ENCODE data around the gene HECTD4.
"Not testable (repeated sequence)": the region's sequence is repeated elsewhere in the genome, so short reads cannot be mapped to it uniquely, and the experiment has no call there.

Gene HECTD4

DNA sequence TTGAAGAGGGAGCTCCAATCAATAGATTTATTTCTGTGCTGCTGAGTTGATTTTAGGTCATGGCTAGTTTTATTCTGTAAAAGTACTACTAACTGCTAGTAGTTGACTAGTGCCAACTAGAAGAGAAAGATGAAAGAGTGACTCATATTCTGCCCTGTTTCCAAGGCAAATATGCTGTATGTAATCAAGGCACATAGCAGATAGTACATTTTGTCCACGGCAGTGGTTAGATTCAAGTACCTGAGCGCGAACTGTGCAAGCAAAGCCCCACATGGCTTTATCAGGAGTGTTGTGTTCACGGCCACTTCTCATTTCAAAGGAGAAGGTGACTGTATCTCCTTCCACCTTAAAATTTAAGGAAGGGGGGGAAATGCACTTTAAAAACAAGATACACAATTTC is 130.0 kb downstream of the HECTD4 start:
- DNase-seq = no peak

DNA sequence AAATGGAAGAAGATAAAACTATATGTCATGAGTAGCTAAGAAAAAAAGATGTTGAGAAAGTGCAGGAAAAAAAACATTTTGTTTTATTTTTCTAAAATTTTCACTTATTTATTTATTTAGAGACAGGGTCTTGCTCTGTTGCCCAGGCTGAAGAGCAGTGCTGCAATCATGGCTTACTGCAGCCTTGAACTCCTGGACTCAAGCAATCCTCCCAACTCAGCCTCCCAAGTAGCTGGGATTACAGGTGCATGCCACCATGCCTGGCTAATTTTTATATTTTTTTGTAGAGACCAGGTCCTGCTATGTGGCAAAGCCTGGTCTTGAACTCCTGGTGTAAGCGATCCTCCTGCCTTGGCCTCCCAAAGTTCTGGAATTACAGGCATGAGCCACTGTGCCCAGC is 137.3 kb downstream of the HECTD4 start:
- DNase-seq = not testable (repeated sequence)

- DNase-seq = no peak
Observed at GRCh38 chr12:112243255-112244110, 138.7 kb downstream of the HECTD4 start.

DNA sequence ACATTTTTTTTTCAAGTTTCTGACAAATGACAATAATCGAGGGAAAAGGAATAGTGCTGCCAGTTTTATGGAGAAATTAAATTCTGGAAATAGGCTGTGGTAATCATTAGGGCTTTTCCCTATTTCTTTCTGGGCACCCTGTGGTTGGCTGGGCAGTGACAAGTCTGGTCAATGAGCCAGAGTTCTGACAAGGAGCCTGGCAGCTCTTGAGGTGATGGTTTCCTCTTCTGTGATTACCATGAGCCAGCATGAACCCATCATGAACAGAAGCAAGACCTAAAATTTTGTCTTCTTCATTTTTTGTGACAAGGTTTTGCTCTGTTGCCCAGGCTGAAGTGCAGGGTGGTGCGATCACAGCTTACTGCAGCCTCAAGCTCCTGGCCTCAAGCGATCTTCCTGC is 141.1 kb downstream of the HECTD4 start:
- no peak for DNase-seq

GRCh38 chr12:112239881-112240280 is 142.3 kb downstream of the HECTD4 start:
- DNase-seq = no peak

DNA sequence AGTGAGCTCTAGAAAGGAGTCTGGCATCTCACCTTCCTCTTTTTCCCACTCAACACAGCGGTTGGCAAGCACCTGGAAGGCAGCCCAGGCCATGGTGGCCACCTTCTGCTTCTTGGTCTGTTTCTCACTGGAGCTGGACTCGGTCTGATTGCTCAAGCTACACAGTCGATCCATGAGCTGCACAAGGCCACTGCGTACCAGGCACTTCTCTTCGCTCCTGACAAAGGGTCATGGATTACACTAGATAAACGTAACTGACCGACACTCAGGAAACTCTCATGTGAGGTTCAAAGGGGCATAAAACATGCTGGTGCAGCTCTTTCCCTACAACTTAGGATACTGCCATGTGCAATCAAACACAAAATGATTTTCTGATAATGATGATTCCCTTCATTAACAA is 143.2 kb downstream of the HECTD4 start:
- DNase-seq = no peak

DNA sequence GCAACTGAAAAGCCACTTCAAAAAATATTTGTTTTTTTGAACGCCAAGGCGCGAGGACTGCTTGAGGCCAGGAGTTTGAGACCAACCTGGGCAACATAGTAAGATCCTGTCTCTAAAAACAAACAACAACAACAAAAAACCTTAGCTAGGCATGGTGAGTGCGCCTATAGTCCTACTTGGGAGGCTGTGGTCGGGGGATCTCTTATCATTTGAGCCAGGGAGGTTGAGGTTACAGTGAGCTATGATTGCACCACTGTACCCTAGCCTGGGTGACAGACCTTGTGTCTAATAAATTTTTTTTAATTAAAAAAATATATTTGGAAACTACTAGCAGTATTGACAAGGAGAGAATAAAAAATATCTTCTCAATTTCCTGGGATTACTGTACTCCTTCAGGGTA is 143.8 kb downstream of the HECTD4 start:
- DNase-seq = no peak

DNA sequence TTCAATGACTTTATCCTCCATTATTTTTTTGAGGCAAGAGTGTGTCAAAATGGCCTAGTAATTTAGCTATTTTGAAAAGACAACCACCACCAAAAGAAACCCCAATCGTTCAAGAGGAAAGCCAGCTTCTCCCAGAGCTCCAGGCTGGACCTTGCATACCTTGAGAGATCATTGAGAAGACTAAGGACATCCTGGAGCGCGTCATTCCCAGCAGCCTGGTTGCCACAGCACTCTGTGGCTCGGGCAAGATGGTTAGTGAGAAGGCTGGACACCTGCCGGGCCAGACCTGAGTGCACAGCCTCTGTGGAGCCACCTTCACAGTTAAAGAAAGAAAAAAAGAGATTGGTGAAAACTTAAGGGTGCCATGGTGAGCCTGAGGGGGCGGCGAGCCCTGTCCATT is 145.4 kb downstream of the HECTD4 start:
- DNase-seq = no peak

GRCh38 chr12:112236386-112236785 is 145.8 kb downstream of the HECTD4 start:
- DNase-seq = no peak

DNA sequence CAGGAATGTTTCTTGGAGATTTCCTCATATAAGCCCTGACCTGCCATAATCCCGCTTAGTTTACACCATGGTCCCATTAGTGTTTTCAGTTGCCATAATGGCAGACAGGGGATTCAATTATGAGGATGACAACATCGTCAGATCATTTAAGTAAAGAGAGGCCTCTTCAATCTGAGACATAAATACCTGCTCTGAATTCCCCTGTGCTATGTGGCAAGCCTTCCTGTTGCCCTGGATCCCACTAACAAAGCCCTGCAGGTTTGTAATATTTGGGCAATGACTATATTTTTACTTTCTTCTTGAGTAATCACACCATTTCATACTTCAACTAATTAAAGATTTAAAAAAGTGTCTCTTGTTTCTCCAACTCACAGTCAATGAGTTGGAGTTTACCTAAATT is 147.9 kb downstream of the HECTD4 start:
- DNase-seq = no peak

GRCh38 chr12:112233242-112233641 is 149.0 kb downstream of the HECTD4 start:
- no peak for DNase-seq

- no peak for DNase-seq
Observed at GRCh38 chr12:112230136-112230535, 152.1 kb downstream of the HECTD4 start.

- no peak for DNase-seq
Observed at GRCh38 chr12:112226768-112227167, 155.5 kb downstream of the HECTD4 start.

DNA sequence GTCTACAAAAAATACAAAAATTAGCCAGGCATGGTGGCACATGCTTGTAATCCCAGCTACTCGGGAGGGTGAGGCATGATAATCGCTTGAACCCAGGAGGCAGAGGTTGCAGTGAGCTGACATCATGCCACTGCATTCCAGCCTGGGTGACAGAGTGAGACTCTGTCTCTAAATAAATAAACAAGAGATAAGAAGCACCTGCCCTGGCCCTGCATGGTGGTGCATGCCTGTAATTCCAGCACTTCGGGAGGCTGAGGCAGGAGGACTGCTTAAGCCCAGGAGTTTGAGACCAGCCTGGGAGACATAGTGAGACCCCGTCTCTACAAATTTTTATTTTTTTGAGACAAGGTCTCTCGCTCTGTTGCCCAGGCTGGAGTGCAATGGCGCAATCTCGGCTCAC is 161.6 kb downstream of the HECTD4 start:
- not testable (repeated sequence) for DNase-seq

DNA sequence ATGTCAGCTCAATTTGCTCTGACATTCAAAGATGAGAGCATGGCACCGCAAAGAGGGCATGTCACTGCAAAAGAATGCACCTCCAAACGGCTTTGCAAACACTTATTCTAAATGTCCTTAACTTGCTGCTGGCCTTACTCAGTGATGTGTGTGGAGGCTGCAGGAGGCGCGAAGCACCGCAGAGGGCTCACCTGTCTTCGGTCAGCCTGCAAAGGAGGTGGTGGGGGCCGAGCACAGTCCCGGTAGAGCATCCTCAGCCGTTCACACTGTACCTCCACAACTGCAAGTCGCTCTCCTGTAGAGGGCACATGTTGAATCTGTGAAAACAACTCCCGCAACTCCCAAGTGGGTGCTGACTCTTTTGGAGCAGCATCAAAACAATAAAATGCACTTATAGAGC is 163.0 kb downstream of the HECTD4 start:
- no peak for DNase-seq

- no peak for DNase-seq
Observed at GRCh38 chr12:112218150-112218549, 164.1 kb downstream of the HECTD4 start.

DNA sequence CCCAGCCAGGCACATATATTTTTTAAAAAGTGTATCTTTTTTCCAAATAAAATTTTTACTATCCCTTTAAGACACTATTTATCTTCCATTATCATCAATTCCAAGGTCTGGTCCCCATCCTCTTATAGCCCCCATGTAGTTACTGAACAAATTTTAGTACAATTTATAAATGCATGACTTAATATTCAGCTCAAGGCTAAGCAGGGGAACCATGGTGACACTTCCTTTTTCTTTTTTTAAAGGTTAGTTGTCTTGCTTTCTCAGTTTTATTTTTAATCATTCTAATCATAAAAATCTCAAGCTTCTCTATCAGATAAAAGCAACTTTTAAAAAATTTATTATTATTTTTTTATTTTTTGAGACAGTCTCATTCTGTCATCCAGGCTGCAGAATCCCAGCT is 164.6 kb downstream of the HECTD4 start:
- no peak for DNase-seq

GRCh38 chr12:112216223-112216622 is 166.0 kb downstream of the HECTD4 start:
- DNase-seq = no peak

DNA sequence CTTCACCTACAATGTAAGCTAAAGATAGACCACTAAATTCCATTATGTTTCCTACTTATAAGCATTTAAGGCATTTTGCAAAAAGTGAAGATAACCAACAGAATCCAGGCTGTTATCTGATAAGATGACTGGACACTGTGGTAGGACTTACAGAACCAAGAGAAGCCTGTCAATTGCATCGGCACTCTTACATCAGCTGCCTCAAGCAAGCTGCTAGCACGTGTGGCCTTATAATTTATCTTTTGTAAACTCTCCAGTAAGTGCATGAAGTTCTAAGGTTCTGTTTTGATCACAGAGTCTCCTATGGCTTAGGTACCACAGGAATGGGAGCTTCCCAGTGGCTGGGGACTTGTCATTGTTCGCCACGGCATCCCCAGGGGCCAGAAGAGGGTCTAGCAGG is 168.2 kb downstream of the HECTD4 start:
- DNase-seq = no peak

GRCh38 chr12:112208301-112208910 is 173.8 kb downstream of the HECTD4 start:
- DNase-seq = no peak

- DNase-seq = no peak
Observed at GRCh38 chr12:112207397-112207924, 174.8 kb downstream of the HECTD4 start.

- DNase-seq = no peak
Observed at GRCh38 chr12:112206944-112207343, 175.3 kb downstream of the HECTD4 start.

DNA sequence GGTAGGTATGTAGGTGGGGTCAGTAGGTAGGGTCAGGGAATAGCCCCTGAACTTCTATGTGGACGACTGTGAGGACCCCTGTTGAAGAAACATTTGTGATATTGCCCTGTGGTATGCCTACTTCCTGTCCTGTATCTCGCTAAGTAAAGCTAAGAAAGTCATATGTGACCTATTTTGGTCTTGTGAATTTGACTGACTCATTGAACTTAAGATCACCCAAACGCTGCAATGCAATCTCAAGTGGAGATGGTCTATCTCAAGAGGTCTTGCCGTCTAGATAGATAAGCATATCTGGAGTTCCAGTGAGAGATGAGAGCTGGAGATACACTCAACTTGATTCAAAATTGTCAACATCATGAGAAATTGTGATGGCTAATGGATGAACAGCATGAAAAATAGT is 183.1 kb downstream of the HECTD4 start:
- DNase-seq = no peak

DNA sequence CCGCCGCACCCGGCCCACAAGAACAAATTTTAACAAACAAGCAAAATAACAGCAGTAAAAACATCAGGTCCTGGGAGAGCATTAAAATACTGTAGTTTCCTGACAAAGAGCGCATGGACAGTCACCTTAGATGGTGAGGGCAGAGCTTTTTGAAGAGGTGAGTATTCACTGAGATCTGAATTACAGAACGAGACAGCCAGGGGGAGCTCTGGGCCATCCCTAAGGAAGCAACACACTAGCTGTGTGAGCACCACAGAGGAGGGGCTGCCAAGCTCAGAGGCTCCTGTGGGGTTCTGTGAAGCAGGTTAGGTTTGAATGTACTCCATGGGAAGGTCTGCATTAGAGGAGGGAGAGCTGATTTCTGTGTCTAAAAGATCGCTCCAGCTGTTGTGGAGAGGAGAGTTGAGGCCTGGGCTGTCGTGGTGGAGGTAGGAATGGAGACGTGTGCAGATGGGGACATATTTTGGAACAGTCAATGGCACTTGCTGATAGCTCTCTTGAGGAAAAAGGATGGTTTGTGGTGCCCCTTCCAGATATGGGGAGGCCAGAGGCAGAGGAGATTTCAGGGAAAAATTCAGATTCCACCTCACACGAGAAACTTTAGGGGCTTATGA is 184.0 kb downstream of the HECTD4 start:
- DNase-seq = peak; percentile 3
